Endothelial cell of umbilical vein (primary cell): ENCODE results near the gene TMCO1. TPM values are rescaled to one million over a fixed set of nuclear protein-coding genes. Genes with fewer than 3 reads are reported as not detected.

ENCODE experiments used
- BruUV-seq: library from RNA; stranded (reverse); fragments of 400-500 nt; replicated peaks from 2 replicates; lab custom pipeline; 2021; lab: Mats Ljungman, UMichigan
- CTCF ChIA-PET: fragments of 300-600, 350-600 bp; sonication (Branson Sonifier 250); formaldehyde crosslinking; loops from one replicate; lab custom pipeline; 2021; ENCODE audit warnings: antibody characterized with exemption, inconsistent platforms; lab: Charles Lee
- POLR2A ChIA-PET: fragments of 300-600, 350-600 bp; sonication (Branson Sonifier 250); formaldehyde crosslinking; loops from one replicate; lab custom pipeline; 2021; ENCODE audit warnings: antibody characterized with exemption, inconsistent platforms; lab: Charles Lee
- DNase-seq: peaks from one replicate; pipeline ENCODE4 v3.0.0-alpha.2; 2011; ENCODE audit warnings: low read depth, low spot score
- FAIRE-seq: peaks from 2 replicates; lab custom pipeline; 2011; peaks lifted over from hg19 to GRCh38; lab: Jason Lieb, UNC
- H2AFZ ChIP-seq: 2 replicates; pipeline ENCODE4 v1.6.0; 2012; ENCODE audit warnings: low read depth, low read length, control low read depth, inconsistent platforms
- H3K27ac ChIP-seq: 2 replicates; pipeline ENCODE4 v1.5.1; 2011; ENCODE audit warnings: low read depth, mild to moderate bottlenecking, control low read depth, low read length, moderate library complexity; ENCODE audit not compliant: insufficient read depth
- H3K27me3 ChIP-seq, 2 experiments: 2 replicates each; pipeline versions ENCODE4 v1.6.0 to v1.6.1; 2011; ENCODE audit warnings: low read length in 2 of 2, mixed read lengths in 1 of 2; ENCODE audit not compliant: control insufficient read depth in 2 of 2, insufficient read depth in 2 of 2
- H3K36me3 ChIP-seq, 2 experiments: 2 replicates in 1 of 2; 3 replicates in 1 of 2; pipeline ENCODE4 v1.5.1; 2011; ENCODE audit warnings: low read length in 2 of 2, mild to moderate bottlenecking in 1 of 2, moderate library complexity in 1 of 2; ENCODE audit not compliant: control insufficient read depth in 2 of 2, insufficient read depth in 2 of 2; ENCODE audit errors: extremely low read depth in 1 of 2
- H3K4me1 ChIP-seq: 3 replicates; pipeline ENCODE4 v1.5.1; 2011; ENCODE audit warnings: mild to moderate bottlenecking, low read length; ENCODE audit not compliant: control insufficient read depth, insufficient read depth; ENCODE audit errors: extremely low read depth
- H3K4me2 ChIP-seq: 2 replicates; pipeline ENCODE4 v1.6.1; 2011; ENCODE audit warnings: low read length, control low read depth, mixed read lengths; ENCODE audit not compliant: insufficient read depth
- H3K4me3 ChIP-seq, 3 experiments: fragments of 200-600 bp in 1 of 3; sonication (generic), shearing (Covaris generic) in 1 of 3; replicated peaks in 1 of 3; 2 replicates each; pipeline ENCODE4 v1.5.1; 2011 to 2016; ENCODE audit warnings: control low read depth in 3 of 3, low read length in 3 of 3, mild to moderate bottlenecking in 2 of 3, inconsistent platforms in 1 of 3, low read depth in 1 of 3, moderate library complexity in 1 of 3; ENCODE audit not compliant: insufficient read depth in 1 of 3
- H3K79me2 ChIP-seq: 2 replicates; pipeline ENCODE4 v1.6.0; 2012; ENCODE audit warnings: low read length, inconsistent platforms; ENCODE audit not compliant: control insufficient read depth, insufficient read depth
- H3K9ac ChIP-seq: replicated peaks from 2 replicates; pipeline ENCODE3; 2011; ENCODE audit warnings: low read length, control low read depth; ENCODE audit not compliant: insufficient read depth; ENCODE audit errors: extremely low read depth
- H3K9me1 ChIP-seq: replicated peaks from 3 replicates; pipeline ENCODE4 v1.6.0; 2011; ENCODE audit warnings: mild to moderate bottlenecking, low read length; ENCODE audit not compliant: control insufficient read depth, insufficient read depth; ENCODE audit errors: extremely low read depth
- H3K9me3 ChIP-seq: replicated peaks from 2 replicates; pipeline ENCODE4 v1.5.1; 2012; ENCODE audit warnings: low read length, inconsistent platforms; ENCODE audit not compliant: control insufficient read depth, insufficient read depth
- H4K20me1 ChIP-seq: replicated peaks from 2 replicates; pipeline ENCODE3; 2011; ENCODE audit warnings: mild to moderate bottlenecking, low read length; ENCODE audit not compliant: control insufficient read depth, insufficient read depth; ENCODE audit errors: extremely low read depth
- CTCF ChIP-seq, 2 donors: IDR thresholded peaks; 1 replicate in 1 of 2; 2 replicates in 1 of 2; pipeline ENCODE4 v1.5.1; 2011; ENCODE audit warnings: low read length in 2 of 2, mild to moderate bottlenecking in 2 of 2, moderate library complexity in 2 of 2, control low read depth in 1 of 2, inconsistent platforms in 1 of 2, low read depth in 1 of 2; ENCODE audit not compliant: insufficient read depth in 1 of 2; ENCODE audit errors: extremely low read depth in 1 of 2
- EZH2 ChIP-seq: IDR thresholded peaks from 2 replicates; pipeline ENCODE4 v1.6.1; 2012; ENCODE audit warnings: borderline replicate concordance, low read depth, mild to moderate bottlenecking, moderate library complexity, low read length, inconsistent platforms; ENCODE audit not compliant: severe bottlenecking
- FOS ChIP-seq: IDR thresholded peaks from 2 replicates; pipeline ENCODE4 v1.6.1; 2011; ENCODE audit warnings: mild to moderate bottlenecking, low read length, moderate library complexity, borderline replicate concordance; ENCODE audit not compliant: insufficient read depth
- GATA2 ChIP-seq: IDR thresholded peaks from 2 replicates; pipeline ENCODE4 v1.7.0; 2011; ENCODE audit warnings: low read depth, mild to moderate bottlenecking, moderate library complexity, mixed read lengths, low read length; ENCODE audit not compliant: insufficient read length, insufficient read depth
- JUN ChIP-seq: IDR thresholded peaks from 2 replicates; pipeline ENCODE4 v1.6.1; 2011; ENCODE audit warnings: borderline replicate concordance, low read depth; ENCODE audit not compliant: insufficient read length, insufficient read depth
- MAX ChIP-seq: IDR thresholded peaks from 2 replicates; pipeline ENCODE4 v1.6.1; 2011; ENCODE audit not compliant: insufficient read depth, insufficient read length
- MYC ChIP-seq: IDR thresholded peaks from one replicate; pipeline ENCODE4 v1.6.1; 2011; ENCODE audit warnings: mild to moderate bottlenecking, low read depth, low read length
- POLR2A ChIP-seq: IDR thresholded peaks from 2 replicates; pipeline ENCODE4 v1.6.1; 2012; ENCODE audit warnings: low read depth, mild to moderate bottlenecking, control low read depth, low read length
- POLR2AphosphoS5 ChIP-seq: IDR thresholded peaks from 2 replicates; pipeline ENCODE4 v1.6.1; 2012; ENCODE audit warnings: low read depth, mild to moderate bottlenecking, control low read depth, low read length, moderate library complexity; ENCODE audit not compliant: insufficient read depth
- dilution Hi-C: fragments of 300-500 bp; cut with MboI; formaldehyde crosslinking; loops from one replicate; pipeline ENCODE4 v1.15.0; 2019; ENCODE audit warnings: low sequenced_read_pairs; ENCODE audit not compliant: extremely low pct_ligation_motif_present
- intact Hi-C: fragments of 100-400 bp; cut with micrococcal nuclease; formaldehyde crosslinking; loops from one replicate; pipeline ENCODE4 v1.10.0; 2022
- polyA plus RNA-seq, 4 experiments: library from polyadenylated mRNA; depleted of rRNA in 3 of 4; stranded (reverse) in 3 of 4; unstranded in 1 of 4; fragments of >200 nt; gene quantifications; 2 replicates each; pipeline versions ENCODE4 v1.2.1 to v1.2.3, GENCODE V29; 2011 to 2012; ENCODE audit warnings: missing spikeins in 1 of 4
- total RNA-seq: library from RNA; stranded (reverse); gene quantifications from 2 replicates; pipeline ENCODE4 v1.2.3, GENCODE V29; 2021

TMCO1 gene
- total and polyA plus RNA-seq, 2 donors (not counting 3 experiments of a cell fraction or from before 2014, with no cell fraction given), result 86.0 to 93.4 TPM

- DNase-seq, result no peak
- CTCF ChIA-PET, result interaction anchor here (2.0 kb wide), 1 partner anchor 137 kb away, joined by 6 read pairs; no protein-coding TSS in a partner anchor
- H3K79me2 ChIP-seq, result no peaks in the 10 kb centered on the region
- H3K27me3 ChIP-seq, result no peaks in the 10 kb centered on the region
- no peaks in the 10 kb centered on the region for H4K20me1 ChIP-seq
- no peak for TF ChIP-seq POLR2AphosphoS5
- no peak for TF ChIP-seq MYC
- no peak for TF ChIP-seq FOS
- no peak for TF ChIP-seq CTCF (IDR thresholded peaks at IDR 0.05; ENCODE audit: extremely low read depth in 1 of 2, insufficient read depth in 1 of 2, low read depth in 1 of 2, low read length in 2 of 2)
- TF ChIP-seq POLR2A, result no peak
- TF ChIP-seq JUN, result no peak
- TF ChIP-seq MAX, result no peak
- TF ChIP-seq EZH2, result no peak
- TF ChIP-seq GATA2, result no peak
- dilution Hi-C loops, result no loop called here
- no peaks in the 10 kb centered on the region for H3K9me3 ChIP-seq
- no peak overlapping the region for H3K4me3 ChIP-seq
- intact Hi-C loops, result no loop called here
- H3K4me2 ChIP-seq, result no peak overlapping the region
- H3K27ac ChIP-seq, result no peak overlapping the region
- no peak for FAIRE-seq
- no peak overlapping the region for H2AFZ ChIP-seq
- no peaks in the 10 kb centered on the region for H3K4me1 ChIP-seq
- H3K9ac ChIP-seq, result no peak overlapping the region
- POLR2A ChIA-PET, result no interaction called here
- no peaks in the 10 kb centered on the region for H3K9me1 ChIP-seq
- no TSS peak for BruUV-seq
- H3K36me3 ChIP-seq, result peaks cover 6 to 12% of the 10 kb centered on the region in 2 experiments
Observed at GRCh38 chr1:165738794-165739193, 29.9 kb downstream of the TMCO1 start.
